HG03175 (cell line): Measurements from ENCODE around the gene ESR2.
"Not testable (repeated sequence)": the region's sequence is repeated elsewhere in the genome, so short reads cannot be mapped to it uniquely, and the experiment has no call there.

Experiments
- ATAC-seq: cut with Tn5 transposase; IDR thresholded peaks from one replicate; pipeline ENCODE4 v1.9.1; 2021; ENCODE audit warnings: mild to moderate bottlenecking, moderate library complexity; ENCODE audit not compliant: unreplicated experiment

ESR2 gene

GRCh38 chr14:64201296-64201695, 92.9 kb downstream of the ESR2 start:
- no peak for ATAC-seq

GRCh38 chr14:64200170-64200569, 94.0 kb downstream of the ESR2 start:
- no peak for ATAC-seq

- no peak for ATAC-seq
Measured at GRCh38 chr14:64198486-64198885, 95.7 kb downstream of the ESR2 start.

- no peak for ATAC-seq
Measured at GRCh38 chr14:64197996-64198395, 96.2 kb downstream of the ESR2 start.

- peak; percentile 55 for ATAC-seq
Measured at GRCh38 chr14:64196814-64197411, 97.3 kb downstream of the ESR2 start.

GRCh38 chr14:64196056-64196455, 98.1 kb downstream of the ESR2 start:
- ATAC-seq, result no peak

- peak; percentile 45 for ATAC-seq
Measured at GRCh38 chr14:64195199-64195598, 99.0 kb downstream of the ESR2 start.

GRCh38 chr14:64194404-64194803, 99.8 kb downstream of the ESR2 start:
- no peak for ATAC-seq

GRCh38 chr14:64193821-64194220, 100.3 kb downstream of the ESR2 start:
- no peak for ATAC-seq

GRCh38 chr14:64191756-64192155, 102.4 kb downstream of the ESR2 start:
- no peak for ATAC-seq

GRCh38 chr14:64190974-64191502, 103.1 kb downstream of the ESR2 start:
- ATAC-seq, result no peak

GRCh38 chr14:64187331-64187730, 106.8 kb downstream of the ESR2 start:
- ATAC-seq, result no peak

GRCh38 chr14:64186231-64187129, 107.7 kb downstream of the ESR2 start:
- no peak for ATAC-seq

GRCh38 chr14:64185184-64185583, 109.0 kb downstream of the ESR2 start:
- ATAC-seq, result no peak

GRCh38 chr14:64184103-64184729, 110.0 kb downstream of the ESR2 start:
- no peak for ATAC-seq

GRCh38 chr14:64182908-64183307, 111.3 kb downstream of the ESR2 start:
- not testable (repeated sequence) for ATAC-seq

- ATAC-seq, result no peak
Measured at GRCh38 chr14:64178814-64179213, 115.4 kb downstream of the ESR2 start.

- no peak for ATAC-seq
Measured at GRCh38 chr14:64176330-64176729, 117.8 kb downstream of the ESR2 start.

GRCh38 chr14:64174922-64175782, 119.0 kb downstream of the ESR2 start:
- no peak for ATAC-seq

- ATAC-seq, result no peak
Measured at GRCh38 chr14:64170181-64170580, 124.0 kb downstream of the ESR2 start.

- no peak for ATAC-seq
Measured at GRCh38 chr14:64159588-64159987, 134.6 kb downstream of the ESR2 start.
